Liver (tissue), 9 donors: Measurements from ENCODE around the gene GRID1. TPM values are rescaled to one million over a fixed set of nuclear protein-coding genes. Genes with fewer than 3 reads are reported as not detected.

ENCODE experiments used
- DNase-seq: peaks from one replicate; pipeline ENCODE4 v3.0.0-alpha.2; 2017; ENCODE audit warnings: low spot score
- H3K27ac ChIP-seq, 2 donors: one replicate each; pipeline ENCODE4 v1.7.0; 2013; ENCODE audit warnings: inconsistent platforms in 2 of 2, low read length in 2 of 2, control low read depth in 1 of 2, low read depth in 1 of 2, mild to moderate bottlenecking in 1 of 2
- H3K27me3 ChIP-seq, 4 donors: one replicate each; pipeline versions ENCODE4 v1.6.1 to v1.7.0; 2013; ENCODE audit warnings: low read length in 3 of 4, inconsistent platforms in 1 of 4, mild to moderate bottlenecking in 1 of 4, moderate library complexity in 1 of 4; ENCODE audit not compliant: control insufficient read depth in 4 of 4, insufficient read depth in 4 of 4
- H3K36me3 ChIP-seq, 4 donors: one replicate each; pipeline versions ENCODE4 v1.6.1 to v1.7.0; 2013; ENCODE audit warnings: low read length in 3 of 4, mild to moderate bottlenecking in 3 of 4, low read depth in 1 of 4, moderate library complexity in 1 of 4; ENCODE audit not compliant: control insufficient read depth in 4 of 4, insufficient read depth in 3 of 4
- H3K4me1 ChIP-seq, 4 donors: one replicate each; pipeline versions ENCODE4 v1.6.1 to v1.7.0; 2013; ENCODE audit warnings: low read length in 3 of 4, mild to moderate bottlenecking in 3 of 4, moderate library complexity in 1 of 4; ENCODE audit not compliant: control insufficient read depth in 4 of 4, insufficient read depth in 4 of 4
- H3K4me3 ChIP-seq, 3 donors: one replicate each; pipeline versions ENCODE4 v1.6.1 to v1.7.0; 2013; ENCODE audit warnings: low read length in 3 of 3, control low read depth in 1 of 3, low read depth in 1 of 3, mild to moderate bottlenecking in 1 of 3
- H3K9ac ChIP-seq, 2 donors: one replicate each; pipeline ENCODE4 v1.7.0; 2013; ENCODE audit warnings: low read length in 2 of 2, mild to moderate bottlenecking in 2 of 2, moderate library complexity in 2 of 2, control low read depth in 1 of 2, low read depth in 1 of 2
- H3K9me3 ChIP-seq, 4 donors: one replicate each; pipeline versions ENCODE4 v1.6.1 to v1.7.0; 2013; ENCODE audit warnings: low read length in 3 of 4; ENCODE audit not compliant: control insufficient read depth in 4 of 4
- CTCF ChIP-seq: fragments of 150-350 bp; IDR thresholded peaks from 2 replicates; pipeline ENCODE4 v1.5.1; 2017; ENCODE audit warnings: improper control_type of control experiment, low read depth, low read length; ENCODE audit not compliant: missing input control
- EGR1 ChIP-seq, 2 donors: IDR thresholded peaks; 2 replicates each; pipeline ENCODE4 v1.6.1; 2016 to 2018; ENCODE audit warnings: antibody characterized with exemption in 2 of 2, low read depth in 2 of 2
- FOXA1 ChIP-seq: IDR thresholded peaks from 2 replicates; pipeline ENCODE4 v1.6.1; 2016; ENCODE audit warnings: antibody characterized with exemption
- FOXA2 ChIP-seq: IDR thresholded peaks from 2 replicates; pipeline ENCODE4 v1.6.1; 2016; ENCODE audit warnings: antibody characterized with exemption
- GABPA ChIP-seq, 2 donors: IDR thresholded peaks in 1 of 2; conservative IDR thresholded peaks in 1 of 2; 2 replicates each; pipeline ENCODE4 v1.6.1; 2016; ENCODE audit warnings: antibody characterized with exemption in 2 of 2, mild to moderate bottlenecking in 1 of 2, moderate library complexity in 1 of 2
- HNF4A ChIP-seq, 2 donors: conservative IDR thresholded peaks; 2 replicates each; pipeline ENCODE4 v1.6.1; 2016; ENCODE audit warnings: antibody characterized with exemption in 2 of 2, mild to moderate bottlenecking in 2 of 2
- HNF4G ChIP-seq: IDR thresholded peaks from 2 replicates; pipeline ENCODE4 v1.6.1; 2016; ENCODE audit warnings: antibody characterized with exemption
- JUND ChIP-seq, 2 donors: IDR thresholded peaks; 2 replicates each; pipeline ENCODE4 v1.6.1; 2016; ENCODE audit warnings: antibody characterized with exemption in 2 of 2
- NR2F2 ChIP-seq: IDR thresholded peaks from 2 replicates; pipeline ENCODE4 v1.6.1; 2016; ENCODE audit warnings: antibody characterized with exemption
- RAD21 ChIP-seq, 2 donors: IDR thresholded peaks; 2 replicates each; pipeline ENCODE4 v1.6.1; 2016; ENCODE audit warnings: antibody characterized with exemption in 2 of 2, mild to moderate bottlenecking in 2 of 2
- RXRA ChIP-seq, 2 donors: IDR thresholded peaks; 2 replicates each; pipeline ENCODE4 v1.6.1; 2017 to 2018; ENCODE audit warnings: antibody characterized with exemption in 2 of 2, mild to moderate bottlenecking in 1 of 2
- SP1 ChIP-seq: IDR thresholded peaks from 2 replicates; pipeline ENCODE4 v1.6.1; 2018; ENCODE audit warnings: antibody characterized with exemption, mild to moderate bottlenecking
- TAF1 ChIP-seq: conservative IDR thresholded peaks from 2 replicates; pipeline ENCODE4 v1.6.1; 2016; ENCODE audit warnings: antibody characterized with exemption, mild to moderate bottlenecking
- YY1 ChIP-seq: IDR thresholded peaks from 2 replicates; pipeline ENCODE4 v1.6.1; 2016; ENCODE audit warnings: antibody characterized with exemption, mild to moderate bottlenecking
- ZBTB33 ChIP-seq: IDR thresholded peaks from 2 replicates; pipeline ENCODE4 v1.6.1; 2016; ENCODE audit warnings: antibody characterized with exemption
- WGBS: extraction: QIAGEN DNeasy Blood & Tissue Kit; methylation state at CpG from one replicate; pipeline ENCODE4 v1.1.7; 2013; 5-methylcytosine and 5-hydroxymethylcytosine counted together
- polyA plus RNA-seq, 2 donors: library from polyadenylated mRNA; stranded (reverse) in 1 of 2; unstranded in 1 of 2; fragments of 200-250 nt in 1 of 2; fragments of >200 nt in 1 of 2; fragmentation: Nextera tagmentation in 1 of 2; extraction: Ambion mirVana in 1 of 2; gene quantifications; one replicate each; pipeline versions ENCODE4 v1.2.1 to v1.2.3, GENCODE V29; 2013 to 2015
- total RNA-seq, 2 donors: library from RNA; depleted of rRNA; stranded (reverse); fragments of >200 nt; gene quantifications; one replicate each; pipeline ENCODE4 v1.2.3, GENCODE V29; 2014
- TF ChIP-seq, protein P1 (sequence below): IDR thresholded peaks from 2 replicates; pipeline ENCODE4 v1.6.1; 2016; ENCODE audit warnings: antibody characterized with exemption
- TF ChIP-seq, protein P2 (sequence below): IDR thresholded peaks from 2 replicates; pipeline ENCODE4 v1.6.1; 2016; ENCODE audit warnings: antibody characterized with exemption, mild to moderate bottlenecking
- TF ChIP-seq, protein P3 (sequence below): IDR thresholded peaks from 2 replicates; pipeline ENCODE4 v1.6.1; 2016; ENCODE audit warnings: antibody characterized with exemption
- donor health status: healthy.
- donor health status: healthy.
- donor health status: healthy.
- donor health status: healthy.
- donor health status: healthy.

The GRID1 gene
- total and polyA plus RNA-seq, 4 donors: 0.09 to 0.17 (median 0.14) TPM; not detected in 1

- no peak overlapping the region for H3K27ac ChIP-seq
- H3K9me3 ChIP-seq: no peaks in the 10 kb centered on the region
- no peaks in the 10 kb centered on the region for H3K27me3 ChIP-seq
- H3K9ac ChIP-seq: no peak overlapping the region
- no peak for DNase-seq
- 88% methylated on average over 16 of the region's 16 CpGs for WGBS
- H3K4me1 ChIP-seq: no peaks in the 10 kb centered on the region
- no peak for TF ChIP-seq GABPA (IDR thresholded peaks at IDR 0.05 in 1 of 2, conservative IDR thresholded peaks at IDR 0.05 in 1 of 2)
- no peak for TF ChIP-seq FOXA2
- no peak for TF ChIP-seq RAD21 (IDR thresholded peaks at IDR 0.05)
- TF ChIP-seq ZBTB33: no peak
- TF ChIP-seq, protein P1, sequence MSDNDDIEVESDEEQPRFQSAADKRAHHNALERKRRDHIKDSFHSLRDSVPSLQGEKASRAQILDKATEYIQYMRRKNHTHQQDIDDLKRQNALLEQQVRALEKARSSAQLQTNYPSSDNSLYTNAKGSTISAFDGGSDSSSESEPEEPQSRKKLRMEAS: no peak
- no peak for TF ChIP-seq CTCF
- no peak for TF ChIP-seq SP1
- TF ChIP-seq JUND (IDR thresholded peaks at IDR 0.05): no peak
- TF ChIP-seq, protein P2, sequence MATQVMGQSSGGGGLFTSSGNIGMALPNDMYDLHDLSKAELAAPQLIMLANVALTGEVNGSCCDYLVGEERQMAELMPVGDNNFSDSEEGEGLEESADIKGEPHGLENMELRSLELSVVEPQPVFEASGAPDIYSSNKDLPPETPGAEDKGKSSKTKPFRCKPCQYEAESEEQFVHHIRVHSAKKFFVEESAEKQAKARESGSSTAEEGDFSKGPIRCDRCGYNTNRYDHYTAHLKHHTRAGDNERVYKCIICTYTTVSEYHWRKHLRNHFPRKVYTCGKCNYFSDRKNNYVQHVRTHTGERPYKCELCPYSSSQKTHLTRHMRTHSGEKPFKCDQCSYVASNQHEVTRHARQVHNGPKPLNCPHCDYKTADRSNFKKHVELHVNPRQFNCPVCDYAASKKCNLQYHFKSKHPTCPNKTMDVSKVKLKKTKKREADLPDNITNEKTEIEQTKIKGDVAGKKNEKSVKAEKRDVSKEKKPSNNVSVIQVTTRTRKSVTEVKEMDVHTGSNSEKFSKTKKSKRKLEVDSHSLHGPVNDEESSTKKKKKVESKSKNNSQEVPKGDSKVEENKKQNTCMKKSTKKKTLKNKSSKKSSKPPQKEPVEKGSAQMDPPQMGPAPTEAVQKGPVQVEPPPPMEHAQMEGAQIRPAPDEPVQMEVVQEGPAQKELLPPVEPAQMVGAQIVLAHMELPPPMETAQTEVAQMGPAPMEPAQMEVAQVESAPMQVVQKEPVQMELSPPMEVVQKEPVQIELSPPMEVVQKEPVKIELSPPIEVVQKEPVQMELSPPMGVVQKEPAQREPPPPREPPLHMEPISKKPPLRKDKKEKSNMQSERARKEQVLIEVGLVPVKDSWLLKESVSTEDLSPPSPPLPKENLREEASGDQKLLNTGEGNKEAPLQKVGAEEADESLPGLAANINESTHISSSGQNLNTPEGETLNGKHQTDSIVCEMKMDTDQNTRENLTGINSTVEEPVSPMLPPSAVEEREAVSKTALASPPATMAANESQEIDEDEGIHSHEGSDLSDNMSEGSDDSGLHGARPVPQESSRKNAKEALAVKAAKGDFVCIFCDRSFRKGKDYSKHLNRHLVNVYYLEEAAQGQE: no peak
- no peak for TF ChIP-seq FOXA1
- no peak for TF ChIP-seq TAF1
- no peak for TF ChIP-seq EGR1 (IDR thresholded peaks at IDR 0.05; ENCODE audit: low read depth in 2 of 2)
- TF ChIP-seq HNF4A (conservative IDR thresholded peaks at IDR 0.05): no peak
- TF ChIP-seq HNF4G: no peak
- TF ChIP-seq, protein P3, sequence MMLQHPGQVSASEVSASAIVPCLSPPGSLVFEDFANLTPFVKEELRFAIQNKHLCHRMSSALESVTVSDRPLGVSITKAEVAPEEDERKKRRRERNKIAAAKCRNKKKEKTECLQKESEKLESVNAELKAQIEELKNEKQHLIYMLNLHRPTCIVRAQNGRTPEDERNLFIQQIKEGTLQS: no peak
- no peak for TF ChIP-seq RXRA (IDR thresholded peaks at IDR 0.05)
- no peak for TF ChIP-seq NR2F2
- TF ChIP-seq YY1: no peak
- H3K4me3 ChIP-seq: no peak overlapping the region
- no peaks in the 10 kb centered on the region for H3K36me3 ChIP-seq
Measured at GRCh38 chr10:86329896-86330680, 36.5 kb downstream of the GRID1 start.
